GM21360 (cell line): Measurements from ENCODE around the gene PRDX2.

Experiments
- ATAC-seq: cut with Tn5 transposase; IDR thresholded peaks from one replicate; pipeline ENCODE4 v1.9.1; 2021; ENCODE audit warnings: mild to moderate bottlenecking, moderate library complexity; ENCODE audit not compliant: unreplicated experiment

PRDX2 gene

DNA sequence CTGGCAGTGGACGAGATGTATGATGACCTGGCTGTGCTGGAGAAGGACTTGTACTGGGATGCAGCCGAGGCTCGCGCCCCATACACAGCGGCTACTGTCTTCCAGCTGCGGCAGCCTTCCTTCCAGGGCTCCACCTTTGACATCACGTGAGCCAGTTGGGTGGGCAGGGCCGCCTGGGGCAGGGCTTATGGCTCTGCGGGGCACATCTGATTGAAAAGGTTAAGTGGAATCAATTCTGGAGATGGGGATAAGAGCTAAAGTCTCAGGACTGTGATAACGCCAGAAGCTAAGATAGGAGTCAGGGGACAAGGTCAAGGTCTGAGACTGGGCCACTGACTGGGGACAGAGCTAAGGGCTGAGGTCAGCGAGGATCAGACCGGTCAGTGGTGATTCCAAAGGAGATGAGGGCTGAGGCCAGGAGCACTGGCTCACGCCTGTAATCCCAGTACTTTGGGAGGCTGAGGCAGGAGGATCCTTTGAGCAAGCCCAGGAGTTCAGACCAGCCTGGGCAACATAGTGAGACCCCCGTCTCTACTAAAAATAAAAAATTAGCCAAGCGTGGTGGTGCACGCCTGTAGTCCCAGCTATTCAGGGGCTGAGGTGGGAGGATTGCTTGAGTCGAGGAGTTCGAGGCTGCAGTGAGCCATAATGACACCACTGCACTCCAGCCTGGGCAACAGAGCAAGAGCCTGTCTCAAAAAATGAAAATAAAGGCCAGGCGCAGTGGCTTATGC lies 45.3 kb downstream of the PRDX2 start:
- no peak for ATAC-seq

DNA sequence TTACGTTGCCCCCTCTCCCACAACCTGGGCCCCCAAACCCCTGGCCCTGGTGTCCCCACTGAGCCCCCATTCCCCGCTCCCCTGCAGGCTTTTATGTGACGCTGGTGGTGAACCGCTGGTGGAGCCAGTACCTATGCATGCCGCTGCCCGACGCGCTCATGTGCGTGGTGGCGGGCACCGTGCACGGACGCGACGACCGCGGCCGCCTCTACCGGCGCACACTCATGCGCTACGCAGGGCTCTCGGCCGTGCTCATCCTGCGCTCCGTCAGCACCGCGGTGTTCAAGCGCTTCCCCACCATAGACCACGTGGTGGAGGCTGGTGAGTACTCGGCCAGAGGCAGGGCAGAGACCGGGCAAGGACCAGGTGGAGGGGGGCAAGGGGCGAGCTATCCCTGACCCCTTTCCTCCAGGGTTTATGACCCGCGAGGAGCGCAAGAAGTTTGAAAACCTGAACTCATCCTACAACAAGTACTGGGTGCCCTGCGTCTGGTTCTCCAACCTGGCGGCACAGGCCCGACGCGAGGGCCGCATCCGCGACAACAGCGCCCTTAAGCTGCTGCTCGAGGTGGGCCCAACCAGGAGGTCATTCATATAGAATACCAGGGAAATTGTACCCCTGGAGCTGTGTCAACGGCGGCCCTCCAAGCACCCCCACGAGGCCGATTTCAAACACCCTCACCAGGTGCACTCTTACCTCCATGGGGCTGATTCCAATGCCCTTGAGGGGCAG lies 47.0 kb downstream of the PRDX2 start:
- no peak for ATAC-seq

DNA sequence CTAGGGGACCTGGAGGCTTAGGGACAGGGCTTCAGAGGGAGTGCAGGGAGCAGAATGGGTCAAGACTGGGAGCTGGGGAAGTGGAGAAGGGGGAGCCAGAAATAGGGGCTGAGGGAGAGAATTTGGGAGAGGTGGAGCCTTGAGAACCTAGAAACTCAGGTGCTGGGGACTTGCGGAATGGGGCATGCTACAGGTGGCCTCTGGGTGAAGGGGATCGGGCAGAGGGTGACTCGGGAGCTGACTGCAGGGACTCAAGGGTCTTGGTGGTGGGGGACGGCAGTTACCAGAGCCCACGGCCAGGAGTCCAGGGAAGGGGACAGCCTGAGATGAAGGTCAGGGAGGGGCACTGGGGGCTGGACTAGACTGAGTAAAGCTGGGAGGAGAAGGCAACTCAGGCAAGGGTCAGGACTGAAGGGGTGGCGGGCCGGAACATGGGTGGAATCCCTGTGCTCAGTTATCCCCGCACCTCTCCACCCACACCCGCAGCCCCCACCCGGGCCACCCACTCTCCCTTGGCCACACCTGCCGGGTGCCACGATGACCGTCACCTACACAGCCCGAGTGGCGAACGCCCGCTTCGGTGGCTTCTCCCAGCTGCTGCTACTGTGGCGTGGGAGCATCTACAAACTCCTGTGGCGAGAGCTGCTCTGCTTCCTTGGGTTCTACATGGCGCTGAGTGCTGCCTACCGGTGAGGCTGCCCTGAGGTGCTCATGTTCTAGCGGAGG lies 49.4 kb downstream of the PRDX2 start:
- no peak for ATAC-seq

DNA sequence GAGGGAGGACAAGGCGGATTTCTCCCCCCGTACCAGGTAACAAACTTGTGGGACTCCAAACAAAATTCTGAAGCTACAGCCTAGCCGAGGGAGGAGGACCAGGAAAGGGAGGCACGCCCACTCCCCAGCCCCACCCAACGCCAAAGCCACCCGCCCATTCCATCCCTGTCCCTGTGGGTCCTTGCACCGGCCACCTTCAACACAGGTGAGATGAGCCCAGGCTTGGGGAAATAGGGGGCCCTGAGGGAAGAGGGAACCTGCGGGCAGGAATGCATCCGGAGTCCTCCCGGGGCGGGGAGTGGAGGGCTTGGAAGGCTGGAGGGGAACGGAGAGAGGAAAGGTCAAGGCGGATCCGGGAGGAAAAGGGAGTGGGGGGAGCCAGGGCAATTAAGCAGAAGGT lies 50.0 kb downstream of the PRDX2 start, which contains the start of gene BEST2:
Gene BEST2 (plus strand): TSS at position 157 of the 400 bp plus-strand sequence. CDS start 802 bp downstream, outside the sequence.
- ATAC-seq: no peak

DNA sequence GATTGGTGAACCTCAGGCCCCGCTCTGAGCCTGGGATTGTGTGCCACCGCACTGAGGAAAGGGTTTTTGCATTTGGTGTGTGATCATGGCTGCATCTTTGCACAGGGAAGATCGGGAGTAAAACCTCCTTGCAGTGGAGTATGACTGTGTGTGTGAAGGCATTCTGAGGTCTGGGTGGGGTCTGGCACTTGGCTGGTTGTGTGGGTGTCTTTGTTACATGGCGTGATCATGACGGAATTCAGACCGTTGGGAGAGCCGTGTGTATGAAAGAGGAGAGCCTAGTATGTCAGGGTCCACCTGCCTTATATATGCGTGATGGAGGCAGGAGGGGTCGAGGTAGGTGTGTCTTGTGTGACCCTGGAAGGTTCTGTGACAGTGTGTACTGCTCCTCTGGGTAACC lies 50.7 kb downstream of the PRDX2 start:
- no peak for ATAC-seq

DNA sequence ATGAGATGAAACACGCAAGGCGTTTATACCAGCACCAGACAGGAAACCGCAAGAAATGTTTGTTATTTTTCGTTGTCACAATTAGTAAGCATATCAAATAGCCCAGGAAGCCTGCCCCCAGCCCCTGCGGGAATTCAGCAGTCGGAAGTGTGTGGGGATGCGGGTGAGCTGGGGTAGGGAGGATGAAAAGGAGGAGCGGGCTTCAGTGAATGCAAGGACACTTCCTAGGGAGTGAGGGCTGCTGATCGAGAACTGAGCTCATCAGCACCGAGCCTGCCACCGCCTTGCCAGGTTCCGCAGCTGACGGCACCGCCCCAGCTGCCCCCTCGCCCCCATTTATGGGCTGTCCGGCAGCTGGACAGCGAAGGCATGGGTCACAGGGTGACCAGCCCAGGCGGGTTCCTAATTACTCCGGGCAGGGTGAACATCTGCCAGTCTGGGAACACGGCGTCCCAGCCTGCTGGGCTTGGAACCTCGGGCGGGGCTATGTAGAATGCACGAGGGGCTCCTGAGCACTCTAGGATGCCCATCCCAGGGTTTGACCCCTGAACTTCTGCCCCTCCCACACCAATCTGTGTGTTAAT lies 51.6 kb downstream of the PRDX2 start:
- no peak for ATAC-seq

DNA sequence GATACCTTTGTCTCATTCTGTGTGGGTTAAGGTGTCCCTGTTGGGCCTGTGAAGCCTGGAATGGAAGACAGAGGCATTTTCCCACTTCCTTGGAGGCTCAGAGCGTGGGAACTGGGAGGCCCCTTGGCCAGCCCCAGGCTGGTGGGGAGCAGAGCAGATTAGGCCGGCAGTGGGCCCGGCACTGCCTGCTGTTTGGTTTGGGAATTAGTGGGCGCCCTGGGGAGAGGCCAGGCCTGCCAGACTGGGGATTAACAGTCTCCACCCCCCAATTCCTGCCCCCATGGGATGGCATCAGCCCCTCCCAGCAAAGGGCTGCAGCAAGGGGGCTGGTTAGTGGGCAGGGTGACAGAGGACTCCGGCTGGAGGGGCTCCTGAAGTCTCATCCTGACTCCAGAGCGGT lies 53.1 kb downstream of the PRDX2 start:
- no peak for ATAC-seq
